ENCODE data around the gene DAPK1.

Gene DAPK1

DNA sequence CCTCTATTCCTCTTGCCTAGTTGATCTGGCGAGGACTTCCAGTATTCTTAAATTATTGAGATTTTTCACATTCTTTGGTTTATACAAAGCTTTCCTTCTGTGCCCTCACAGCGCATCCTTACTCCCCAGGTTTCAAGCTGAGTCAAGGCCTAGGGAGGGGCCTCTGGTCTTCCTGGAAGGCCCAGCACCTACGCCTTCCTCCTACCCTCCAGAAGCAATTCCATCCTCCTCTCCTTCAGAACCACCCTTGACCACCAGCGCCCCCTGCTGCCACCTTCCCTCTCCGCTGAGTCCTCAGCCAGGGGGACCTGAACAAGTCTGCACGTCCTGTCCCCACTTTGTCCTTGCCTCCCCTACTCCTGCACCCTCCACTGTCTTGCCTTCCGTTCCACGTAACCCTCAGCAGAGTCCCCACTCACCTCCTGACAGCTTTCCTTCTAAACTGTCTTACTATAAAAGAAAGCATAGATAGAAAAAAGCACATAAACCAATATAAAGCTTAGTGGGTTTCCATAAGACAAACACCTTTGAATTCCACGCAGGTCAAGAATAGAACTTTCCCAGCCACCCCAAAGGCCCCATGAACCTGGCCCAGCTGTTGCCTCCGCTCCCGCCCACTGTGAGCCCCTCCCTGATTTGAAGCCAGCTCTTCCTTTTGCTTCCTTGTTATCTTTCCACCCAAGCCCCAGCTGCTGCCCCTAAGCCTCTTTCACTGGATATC is 165.3 kb downstream of the DAPK1 start:
- peak; percentile 34 for DNase-seq (ENCODE audit: extremely low read depth, low read depth)
- peak; percentile 95 for TF ChIP-seq CTCF (IDR thresholded peaks at IDR 0.05; ENCODE audit: low read depth, low read length)

- DNase-seq (ENCODE audit: extremely low read depth, low read depth) = no peak
- TF ChIP-seq CTCF (IDR thresholded peaks at IDR 0.05; ENCODE audit: low read depth, low read length) = no peak
Measured at GRCh38 chr9:87663556-87663955, 165.9 kb downstream of the DAPK1 start.

DNA sequence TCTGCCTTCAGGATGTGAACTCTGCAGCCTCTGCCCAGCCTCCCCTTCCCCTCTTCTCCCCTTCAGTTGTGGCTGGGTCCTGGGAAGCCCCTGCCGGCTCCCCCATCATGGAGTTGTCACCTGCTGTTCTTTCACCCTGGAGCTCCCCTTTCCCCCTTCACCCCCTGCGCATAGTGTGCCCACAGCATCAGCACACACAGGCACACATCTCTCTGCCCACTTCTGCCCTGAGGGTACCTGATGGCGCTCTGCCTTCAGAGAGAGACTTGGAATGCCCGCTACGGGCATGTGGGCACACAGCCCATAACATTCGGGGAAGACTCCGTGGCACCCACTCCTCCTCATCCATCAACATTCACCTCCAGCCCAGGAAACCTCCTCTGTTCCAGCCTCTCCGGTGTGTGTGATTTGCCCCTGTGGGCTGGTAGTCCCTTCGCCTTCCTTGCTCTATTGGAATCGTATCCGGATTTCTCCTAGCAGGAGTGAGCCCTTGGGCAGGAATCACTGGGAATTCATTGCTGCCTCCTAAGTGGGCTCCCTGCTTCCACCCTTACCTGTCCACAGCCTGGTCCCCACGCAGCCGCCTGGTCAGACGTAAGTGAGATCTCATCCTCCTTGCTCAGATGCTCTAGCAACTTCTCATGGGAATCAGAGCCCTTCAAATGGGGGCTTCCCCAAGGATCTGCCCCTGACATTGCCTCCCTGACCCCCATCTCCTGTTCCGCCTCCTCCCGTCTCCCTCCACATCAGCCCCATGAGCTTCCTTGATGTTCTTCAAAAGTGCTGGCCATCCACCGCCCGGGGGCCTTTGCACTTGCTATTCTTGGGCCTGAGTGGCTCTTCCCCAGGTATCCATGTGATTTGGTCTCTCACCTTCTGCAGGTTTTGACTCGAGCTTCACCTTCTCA is 166.7 kb downstream of the DAPK1 start:
- no peak for TF ChIP-seq CTCF (IDR thresholded peaks at IDR 0.05; ENCODE audit: low read depth, low read length)
- no peak for DNase-seq (ENCODE audit: extremely low read depth, low read depth)

- no peak for TF ChIP-seq CTCF (IDR thresholded peaks at IDR 0.05; ENCODE audit: low read depth, low read length)
- DNase-seq (ENCODE audit: extremely low read depth, low read depth) = no peak
Measured at GRCh38 chr9:87665505-87665904, 167.8 kb downstream of the DAPK1 start.

DNA sequence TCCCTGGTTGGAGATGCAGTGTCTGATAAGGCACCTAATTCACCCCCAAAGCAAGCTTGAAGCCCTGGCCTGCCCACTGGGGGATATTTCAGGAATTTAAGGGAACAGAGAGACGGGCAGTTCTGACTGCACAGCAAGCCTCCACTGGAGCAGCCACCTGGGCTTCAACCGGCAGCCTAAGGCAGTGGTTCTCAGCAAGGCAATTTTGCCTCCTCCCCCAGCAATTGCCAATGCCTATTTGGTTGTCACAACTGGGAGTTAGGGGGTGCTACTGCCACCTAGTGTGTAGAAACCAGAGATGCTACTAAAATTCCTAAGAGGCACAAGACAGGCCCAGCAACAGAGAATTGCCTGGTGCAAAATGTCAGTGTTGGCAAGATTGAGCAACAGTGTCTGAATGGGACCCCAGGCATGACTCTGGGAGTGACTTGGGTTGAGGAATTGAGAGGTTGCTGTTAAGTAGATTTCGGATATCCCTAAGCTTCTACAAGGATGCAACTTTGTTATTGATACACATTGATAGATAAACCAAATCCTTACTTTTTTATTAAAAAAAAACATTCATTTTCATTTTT is 169.6 kb downstream of the DAPK1 start:
- DNase-seq (ENCODE audit: extremely low read depth, low read depth) = no peak
- TF ChIP-seq CTCF (IDR thresholded peaks at IDR 0.05; ENCODE audit: low read depth, low read length) = no peak

DNA sequence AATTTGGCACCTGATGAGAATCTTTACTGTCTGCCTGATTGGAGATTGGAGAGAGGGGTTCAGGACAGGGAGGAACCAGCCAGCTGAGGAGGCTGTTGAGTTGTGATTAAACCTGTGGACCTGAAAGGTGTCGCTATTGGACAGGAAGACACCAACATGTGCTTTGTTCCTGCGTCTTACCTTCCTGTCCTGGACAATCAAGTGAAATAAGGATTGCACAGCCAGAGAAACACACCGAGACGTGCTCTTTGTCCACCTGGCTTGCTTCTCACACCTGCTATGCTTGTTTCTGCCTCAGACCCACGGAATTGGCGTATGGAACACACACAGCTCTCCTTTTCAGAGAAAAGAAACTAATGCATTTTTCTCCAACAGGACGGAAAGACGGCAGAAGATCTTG is 170.6 kb downstream of the DAPK1 start:
- DNase-seq (ENCODE audit: extremely low read depth, low read depth) = no peak
- no peak for TF ChIP-seq CTCF (IDR thresholded peaks at IDR 0.05; ENCODE audit: low read depth, low read length)

DNA sequence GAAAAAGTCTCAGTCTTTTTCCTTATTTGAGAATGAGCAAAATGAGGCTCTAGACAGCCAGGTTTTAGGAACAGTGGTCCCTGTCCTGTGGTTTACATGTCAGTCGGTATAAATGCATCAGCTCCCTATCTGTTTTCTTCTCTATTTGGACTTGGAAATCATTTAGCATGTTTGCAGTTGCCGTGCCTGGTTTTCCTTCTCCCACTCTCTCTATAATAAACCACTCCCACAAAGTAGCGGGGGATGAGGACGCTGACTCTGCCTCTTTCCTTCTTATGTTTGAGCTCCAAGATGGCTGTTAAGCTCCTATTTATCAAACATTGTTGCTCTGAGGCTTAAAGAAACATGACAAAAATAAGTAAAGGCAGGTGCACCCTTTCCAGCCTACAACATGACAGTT is 171.1 kb downstream of the DAPK1 start:
- DNase-seq (ENCODE audit: extremely low read depth, low read depth) = no peak

More for the DNA sequence above, 171.1 kb downstream of the DAPK1 start:
- no peak for TF ChIP-seq CTCF (IDR thresholded peaks at IDR 0.05; ENCODE audit: low read depth, low read length)
